K562 (cell line): ENCODE results near the gene CHRND. TPM values are rescaled to one million over a fixed set of nuclear protein-coding genes. Genes with fewer than 3 reads are reported as not detected.

Experiments
- ATAC-seq: fragments of 200-7000 bp; cut with Tn5 transposase; 3 replicates; pipeline ENCODE4 v1.9.1; 2020; ENCODE audit warnings: moderate library complexity
- BruUV-seq: library from RNA; stranded (reverse); fragments of 400-500 nt; replicated peaks from 2 replicates; lab custom pipeline; 2021; lab: Mats Ljungman, UMichigan
- CTCF ChIA-PET: fragments of 300-600 bp; formaldehyde crosslinking; extraction: SDS; loops from one replicate; lab custom pipeline; 2021; ENCODE audit warnings: low intra/inter-chr PET ratio; lab: Yijun Ruan, JAX
- POLR2A ChIA-PET: fragments of 300-600, 350-650 bp; sonication (Branson Sonifier 250); formaldehyde crosslinking; extraction: SDS; loops from one replicate; lab custom pipeline; 2021; ENCODE audit warnings: antibody characterized with exemption, inconsistent platforms; lab: Yijun Ruan, JAX
- DNase-seq, 4 experiments: peaks; one replicate each; pipeline versions ENCODE4 v3.0.0 to v3.0.0-alpha.2; 2011 to 2018; ENCODE audit warnings: low spot score in 3 of 4, mixed read lengths in 3 of 4; ENCODE audit errors: extremely low read depth in 1 of 4
- FAIRE-seq: peaks from 2 replicates; lab custom pipeline; 2011; peaks lifted over from hg19 to GRCh38; lab: Jason Lieb, UNC
- H2AFZ ChIP-seq: 2 replicates; pipeline ENCODE4 v1.6.0; 2011; ENCODE audit warnings: low read depth, low read length, control low read depth, inconsistent platforms
- H3K27ac ChIP-seq: fragments of 200-600 bp; 3 replicates; pipeline ENCODE4 v1.8.0; 2011; ENCODE audit warnings: low read depth, mild to moderate bottlenecking, control low read depth, inconsistent platforms, low read length, moderate library complexity, mixed read lengths; ENCODE audit errors: extremely low read depth
- H3K27me3 ChIP-seq, 2 experiments: fragments of 300-600 bp in 1 of 2; 2 replicates in 1 of 2; 3 replicates in 1 of 2; pipeline versions ENCODE4 v1.6.0 to v1.8.0; 2011; ENCODE audit warnings: inconsistent platforms in 2 of 2, low read length in 2 of 2, mild to moderate bottlenecking in 1 of 2, mixed read lengths in 1 of 2, moderate library complexity in 1 of 2; ENCODE audit not compliant: control insufficient read depth in 2 of 2, insufficient read depth in 2 of 2
- H3K36me3 ChIP-seq: fragments of 300-600 bp; 3 replicates; pipeline ENCODE4 v1.8.0; 2011; ENCODE audit warnings: mild to moderate bottlenecking, low read length, inconsistent platforms; ENCODE audit not compliant: control insufficient read depth, insufficient read depth
- H3K4me1 ChIP-seq, 2 experiments: fragments of 200-600 bp in 1 of 2; replicated peaks in 1 of 2; 2 replicates in 1 of 2; 3 replicates in 1 of 2; pipeline versions ENCODE4 v1.5.1 to v1.8.0; 2011; ENCODE audit warnings: inconsistent platforms in 2 of 2, low read length in 2 of 2, mild to moderate bottlenecking in 1 of 2, mixed read lengths in 1 of 2, moderate library complexity in 1 of 2; ENCODE audit not compliant: control insufficient read depth in 2 of 2, insufficient read depth in 2 of 2
- H3K4me2 ChIP-seq: 2 replicates; pipeline ENCODE4 v1.6.1; 2011; ENCODE audit warnings: low read length, control low read depth, inconsistent platforms, mixed read lengths; ENCODE audit not compliant: insufficient read depth
- H3K4me3 ChIP-seq: fragments of 200-600 bp; sonication (generic), shearing (Covaris generic); 2 replicates; pipeline ENCODE4 v1.5.1; 2016; ENCODE audit warnings: control low read depth, inconsistent platforms
- H3K79me2 ChIP-seq: fragments of 200-600 bp; 3 replicates; pipeline ENCODE4 v1.8.0; 2011; ENCODE audit warnings: low read length, inconsistent platforms; ENCODE audit not compliant: control insufficient read depth, insufficient read depth
- H3K9ac ChIP-seq, 2 experiments: 2 replicates each; pipeline versions ENCODE4 v1.6.0 to v1.6.1; 2011; ENCODE audit warnings: low read depth in 2 of 2, low read length in 2 of 2, control low read depth in 1 of 2, inconsistent platforms in 1 of 2, mild to moderate bottlenecking in 1 of 2, mixed read lengths in 1 of 2; ENCODE audit not compliant: insufficient read depth in 1 of 2
- H3K9me1 ChIP-seq: one replicate; pipeline ENCODE4 v1.6.0; 2011; ENCODE audit warnings: inconsistent platforms, mild to moderate bottlenecking, low read length, moderate library complexity; ENCODE audit not compliant: control insufficient read depth, insufficient read depth
- H3K9me3 ChIP-seq: replicated peaks from 2 replicates; pipeline ENCODE4 v1.5.1; 2011; ENCODE audit warnings: low read depth, low read length, inconsistent platforms; ENCODE audit not compliant: control insufficient read depth, insufficient read depth
- H4K20me1 ChIP-seq: replicated peaks from 2 replicates; pipeline ENCODE4 v1.6.1; 2011; ENCODE audit warnings: low read length, inconsistent platforms, mixed read lengths; ENCODE audit not compliant: control insufficient read depth, insufficient read depth
- ATF3 ChIP-seq, 2 experiments: fragments of 450-650 bp in 1 of 2; sonication (generic) in 1 of 2; formaldehyde crosslinking in 1 of 2; IDR thresholded peaks in 1 of 2; conservative IDR thresholded peaks in 1 of 2; 2 replicates each; pipeline versions ENCODE4 v1.6.1 to v1.8.1; 2016 to 2023; ENCODE audit warnings: mild to moderate bottlenecking in 2 of 2, moderate library complexity in 2 of 2, inconsistent platforms in 1 of 2, missing genetic modification reagents in 1 of 2
- BCLAF1 ChIP-seq, 2 experiments: fragments of 450-650 bp in 1 of 2; IDR thresholded peaks; 2 replicates each; pipeline ENCODE4 v1.6.1; 2011 to 2017; ENCODE audit warnings: low read depth in 2 of 2, antibody characterized with exemption in 1 of 2, borderline replicate concordance in 1 of 2, low read length in 1 of 2, mild to moderate bottlenecking in 1 of 2, mixed read lengths in 1 of 2; ENCODE audit not compliant: control insufficient read depth in 1 of 2
- CCNT2 ChIP-seq: IDR thresholded peaks from 2 replicates; pipeline ENCODE4 v1.6.1; 2011; ENCODE audit warnings: borderline replicate concordance, low read depth, mild to moderate bottlenecking, moderate library complexity, mixed read lengths, low read length; ENCODE audit not compliant: insufficient read length; ENCODE audit errors: extremely low read depth
- ELF1 ChIP-seq: fragments of 200-800 bp; sonication (Bioruptor generic); IDR thresholded peaks from 2 replicates; pipeline ENCODE4 v1.6.1; 2016; ENCODE audit warnings: missing genetic modification characterization, missing compliant biosample characterization
- ELF2 ChIP-seq: fragments of 250-450 bp; sonication (Bioruptor Pico); IDR thresholded peaks from 2 replicates; pipeline ENCODE4 v1.5.0; 2021; ENCODE audit warnings: mild to moderate bottlenecking
- HDAC2 ChIP-seq: fragments of 450-650 bp; IDR thresholded peaks from 2 replicates; pipeline ENCODE4 v1.6.1; 2016; ENCODE audit warnings: mild to moderate bottlenecking
- HLTF ChIP-seq: fragments of 450-650 bp; IDR thresholded peaks from 2 replicates; pipeline ENCODE4 v1.6.1; 2016
- UBTF ChIP-seq, 2 experiments: IDR thresholded peaks; 2 replicates each; pipeline ENCODE4 v1.6.1; 2012; ENCODE audit warnings: improper control_type of control experiment in 2 of 2, low read depth in 2 of 2, low read length in 2 of 2, borderline replicate concordance in 1 of 2
- ZFX ChIP-seq: sonication (generic); formaldehyde crosslinking; IDR thresholded peaks from 2 replicates; pipeline ENCODE4 v1.8.0; 2022; ENCODE audit warnings: mild to moderate bottlenecking, missing genetic modification reagents, moderate library complexity
- ZNF445 ChIP-seq: fragments of 250-450 bp; sonication (Bioruptor Pico); IDR thresholded peaks from 2 replicates; pipeline ENCODE4 v1.4.0; 2020; ENCODE audit warnings: low read depth, mild to moderate bottlenecking, moderate library complexity
- ZSCAN32 ChIP-seq: fragments of 450-650 bp; formaldehyde crosslinking; IDR thresholded peaks from 2 replicates; pipeline ENCODE4 v1.4.0; 2020; ENCODE audit warnings: mild to moderate bottlenecking, moderate library complexity
- WGBS: fragments of 100-300 bp; shearing (Covaris generic); methylation state at CpG from one replicate; pipeline ENCODE4 v1.1.6; 2016; ENCODE audit warnings: low coverage, mixed read lengths; ENCODE audit not compliant: insufficient coverage; ENCODE audit errors: missing lambda C conversion rate; 5-methylcytosine and 5-hydroxymethylcytosine counted together
- in situ Hi-C: fragments of 300-500 bp; cut with MboI; formaldehyde crosslinking; loops from 4 replicates; pipeline ENCODE4 v1.15.0; 2018; ENCODE audit warnings: inconsistent platforms, mixed read lengths
- intact Hi-C: fragments of 100-400 bp; cut with micrococcal nuclease; formaldehyde crosslinking; loops from 2 replicates; pipeline ENCODE4 v1.14.2; 2022
- polyA plus RNA-seq, 8 experiments: library from polyadenylated mRNA; depleted of rRNA in 4 of 8; stranded (reverse) in 5 of 8; unstranded in 3 of 8; fragments of >200 nt; fragmentation: Nextera tagmentation in 2 of 8; fragmentation: Illumina TruSeq in 1 of 8; extraction: Ambion mirVana in 2 of 8; extraction: Trizol in 1 of 8; gene quantifications; 2 replicates each; pipeline versions ENCODE4 v1.2.1 to v1.2.3, GENCODE V29; 2011 to 2014; ENCODE audit warnings: inconsistent platforms in 1 of 8, missing spikeins in 1 of 8
- total RNA-seq, 7 experiments: library from RNA; depleted of rRNA in 6 of 7; stranded (reverse); fragments of >200 nt in 6 of 7; fragmentation: Illumina TruSeq in 2 of 7; extraction: Trizol in 2 of 7; gene quantifications; 2 replicates each; pipeline versions ENCODE4 v1.2.1 to v1.2.3, GENCODE V29; 2011 to 2021; ENCODE audit warnings: low replicate concordance in 1 of 7
- TF ChIP-seq, protein P1 (sequence below): sonication (generic); formaldehyde crosslinking; IDR thresholded peaks from 2 replicates; pipeline ENCODE4 v1.8.1; 2023; ENCODE audit warnings: mild to moderate bottlenecking, missing genetic modification reagents, moderate library complexity
- TF ChIP-seq, protein P2 (sequence below): IDR thresholded peaks from 2 replicates; pipeline ENCODE4 v1.6.1; 2011; ENCODE audit not compliant: insufficient read length; ENCODE audit errors: extremely low read depth

Gene CHRND
- total and polyA plus RNA-seq, 9 of the 15 experiments (the other 6 are each of a cell fraction or from before 2014, with no cell fraction given), result not detected

- POLR2A ChIA-PET, result interaction anchor here (0.7 kb wide), 1 partner anchor 28 kb away, joined by 4 read pairs; no protein-coding TSS in a partner anchor
- in situ Hi-C loops, result loop anchor here (10.0 kb wide), 1 partner anchor 611 kb away; no protein-coding TSS in a partner anchor
- TF ChIP-seq ZNF445 (CRISPR knock-in tag) (no peak), ELF2 (no peak), ELF1 (tag) (no peak), CCNT2 (no peak), ATF3 (IDR thresholded peaks at IDR 0.05) (no peak), ATF3 (CRISPR knock-in tag; conservative IDR thresholded peaks at IDR 0.05) (no peak), ZFX (CRISPR knock-in tag) (no peak), ZSCAN32 (CRISPR knock-in tag) (no peak), UBTF (IDR thresholded peaks at IDR 0.05; ENCODE audit: borderline replicate concordance in 1 of 2, low read depth in 2 of 2, low read length in 2 of 2) (no peak), BCLAF1 (IDR thresholded peaks at IDR 0.05; ENCODE audit: borderline replicate concordance in 1 of 2, control insufficient read depth in 1 of 2, low read depth in 2 of 2, low read length in 1 of 2) (no peak), HLTF (no peak), HDAC2 (no peak)
- TF ChIP-seq, protein P1, sequence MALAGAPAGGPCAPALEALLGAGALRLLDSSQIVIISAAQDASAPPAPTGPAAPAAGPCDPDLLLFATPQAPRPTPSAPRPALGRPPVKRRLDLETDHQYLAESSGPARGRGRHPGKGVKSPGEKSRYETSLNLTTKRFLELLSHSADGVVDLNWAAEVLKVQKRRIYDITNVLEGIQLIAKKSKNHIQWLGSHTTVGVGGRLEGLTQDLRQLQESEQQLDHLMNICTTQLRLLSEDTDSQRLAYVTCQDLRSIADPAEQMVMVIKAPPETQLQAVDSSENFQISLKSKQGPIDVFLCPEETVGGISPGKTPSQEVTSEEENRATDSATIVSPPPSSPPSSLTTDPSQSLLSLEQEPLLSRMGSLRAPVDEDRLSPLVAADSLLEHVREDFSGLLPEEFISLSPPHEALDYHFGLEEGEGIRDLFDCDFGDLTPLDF (CRISPR knock-in tag), result no peak
- TF ChIP-seq, protein P2, sequence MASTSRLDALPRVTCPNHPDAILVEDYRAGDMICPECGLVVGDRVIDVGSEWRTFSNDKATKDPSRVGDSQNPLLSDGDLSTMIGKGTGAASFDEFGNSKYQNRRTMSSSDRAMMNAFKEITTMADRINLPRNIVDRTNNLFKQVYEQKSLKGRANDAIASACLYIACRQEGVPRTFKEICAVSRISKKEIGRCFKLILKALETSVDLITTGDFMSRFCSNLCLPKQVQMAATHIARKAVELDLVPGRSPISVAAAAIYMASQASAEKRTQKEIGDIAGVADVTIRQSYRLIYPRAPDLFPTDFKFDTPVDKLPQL, result no peak
Observed at GRCh38 chr2:232515639-232516038, 10.3 kb upstream of the CHRND start.

More at GRCh38 chr2:232515639-232516038, 10.3 kb upstream of the CHRND start:
- Histone ChIP-seq H3K79me2 (no peaks in the 10 kb centered on the region), H4K20me1 (no peaks in the 10 kb centered on the region), H3K4me2 (no peak overlapping the region), H2AFZ (no peak overlapping the region), H3K27me3 (peaks cover 0 to 52% of the 10 kb centered on the region in 2 experiments; a peak in 3 of 5 replicates), H3K36me3 (no peaks in the 10 kb centered on the region), H3K4me3 (no peak overlapping the region), H3K27ac (no peak overlapping the region), H3K4me1 (no peaks in the 10 kb centered on the region), H3K9me3 (no peaks in the 10 kb centered on the region), H3K9me1 (no peaks in the 10 kb centered on the region), H3K9ac (no peak overlapping the region)
- intact Hi-C loops, result no loop called here
- 2% methylated on average over 5 of the region's 7 CpGs for WGBS
- no TSS peak for BruUV-seq
- CTCF ChIA-PET, result no interaction called here
- ATAC-seq, result no peak
- DNase-seq, result no peak
- FAIRE-seq, result no peak
